GM19452 (cell line): ENCODE results near the gene GUCA1A.
"Not testable (repeated sequence)": the region's sequence is repeated elsewhere in the genome, so short reads cannot be mapped to it uniquely, and the experiment has no call there.

Experiments
- ATAC-seq: cut with Tn5 transposase; IDR thresholded peaks from one replicate; pipeline ENCODE4 v1.9.1; 2021; ENCODE audit not compliant: unreplicated experiment

Gene GUCA1A

GRCh38 chr6:42202131-42202915, 29.2 kb downstream of the GUCA1A start:
- not testable (repeated sequence) for ATAC-seq

DNA sequence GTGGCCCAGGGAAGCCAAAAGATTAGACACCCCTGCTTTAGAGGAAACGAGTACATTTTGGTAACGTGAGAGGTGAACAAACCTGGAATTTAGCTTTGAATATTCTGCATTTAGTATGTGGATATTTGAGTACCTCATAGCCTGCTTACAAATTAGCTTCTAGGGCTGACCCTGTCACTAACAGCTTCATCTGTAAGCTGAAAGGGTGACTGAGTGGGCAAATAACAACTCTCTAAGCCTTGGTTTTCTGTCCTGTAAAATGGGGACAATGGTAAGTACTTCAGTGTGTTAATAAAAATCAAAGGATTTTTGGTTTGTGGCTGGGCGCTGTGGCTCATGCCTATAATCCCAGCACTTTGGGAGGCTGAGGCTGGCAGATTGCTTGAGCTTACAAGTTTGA, 30.0 kb downstream of the GUCA1A start:
- ATAC-seq, result no peak

DNA sequence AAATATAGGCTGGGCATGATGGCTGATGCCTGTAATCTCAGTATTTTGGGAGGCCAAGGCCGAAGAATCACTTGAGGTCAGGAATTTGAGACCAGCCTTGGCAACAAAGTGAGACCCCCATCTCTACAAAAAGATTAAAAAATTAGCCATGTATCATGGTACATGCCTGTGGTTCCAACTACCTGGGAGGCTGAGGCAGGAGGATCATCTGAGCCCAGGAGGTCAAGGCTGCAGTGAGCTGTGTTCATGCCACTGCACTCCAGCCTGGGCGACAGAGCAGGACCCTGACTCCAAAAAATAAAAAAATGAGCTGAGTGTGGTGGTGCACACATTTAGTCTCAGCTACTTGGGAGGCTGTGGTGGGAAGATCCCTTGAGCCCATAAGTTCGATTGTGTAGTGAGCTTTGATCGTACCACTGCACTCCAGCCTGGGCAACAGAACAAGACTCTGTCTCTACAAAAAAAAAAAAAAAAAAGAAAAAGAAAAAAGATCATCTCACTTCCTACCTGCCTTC, 31.7 kb downstream of the GUCA1A start:
- no peak for ATAC-seq

GRCh38 chr6:42207559-42207958, 34.4 kb downstream of the GUCA1A start:
- ATAC-seq, result not testable (repeated sequence)

DNA sequence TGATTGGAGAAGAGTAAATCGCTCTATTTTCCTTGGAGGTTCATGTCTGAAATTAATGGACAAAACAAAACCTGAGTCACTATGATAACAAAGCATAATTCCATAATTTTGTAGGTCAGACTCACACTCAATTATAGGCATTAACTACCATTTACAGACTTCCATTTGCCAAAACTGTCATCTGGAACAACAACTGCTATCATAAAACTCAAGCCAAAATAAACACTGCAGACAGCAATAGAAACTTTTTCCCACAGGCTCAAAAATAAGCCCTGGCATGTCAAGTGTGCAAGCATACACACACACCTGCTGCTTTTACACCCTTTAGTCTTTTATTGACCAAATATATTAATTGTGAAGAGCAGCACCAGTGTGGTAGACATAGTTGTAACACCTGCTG, 37.4 kb downstream of the GUCA1A start:
- ATAC-seq, result no peak

GRCh38 chr6:42211726-42212125, 38.6 kb downstream of the GUCA1A start:
- ATAC-seq, result peak; percentile 58

GRCh38 chr6:42212442-42212841, 39.3 kb downstream of the GUCA1A start:
- ATAC-seq, result no peak

DNA sequence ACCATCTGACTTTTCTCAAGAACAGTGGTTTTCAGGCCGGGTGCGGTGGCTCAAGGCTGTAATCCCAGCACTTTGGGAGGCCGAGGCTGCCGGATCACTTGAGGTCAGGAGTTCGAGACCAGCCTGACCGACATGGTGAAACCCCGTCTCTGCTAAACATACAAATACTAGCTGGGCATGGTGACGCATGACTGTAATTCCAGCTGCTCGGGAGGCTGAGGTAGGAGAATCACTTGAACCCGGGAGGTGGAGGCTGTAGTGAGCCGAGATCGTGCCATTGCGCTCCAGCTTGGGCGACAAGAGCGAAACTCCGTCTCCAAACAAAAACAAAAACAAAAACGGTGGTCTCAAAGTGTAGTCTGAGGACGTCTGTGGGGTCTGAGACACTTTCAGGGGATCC, 43.3 kb downstream of the GUCA1A start:
- not testable (repeated sequence) for ATAC-seq

DNA sequence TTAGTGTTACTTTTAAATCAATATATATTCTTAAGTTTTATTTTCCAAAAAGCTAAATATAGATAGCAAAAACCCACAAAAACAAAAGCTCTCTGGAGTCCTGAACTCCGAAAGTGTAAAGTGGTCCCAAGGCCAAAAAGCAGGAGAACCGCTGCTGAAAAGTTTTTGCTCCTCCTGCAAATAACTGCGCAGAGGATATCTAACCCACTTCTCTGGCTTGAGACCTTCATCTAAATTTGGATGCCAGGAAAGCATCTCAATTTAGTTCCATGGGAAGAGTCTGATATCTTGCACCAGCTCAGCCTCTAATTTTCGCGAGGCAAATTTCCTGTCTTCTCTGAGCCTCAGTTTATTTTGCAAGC, 44.0 kb downstream of the GUCA1A start:
- ATAC-seq, result no peak

DNA sequence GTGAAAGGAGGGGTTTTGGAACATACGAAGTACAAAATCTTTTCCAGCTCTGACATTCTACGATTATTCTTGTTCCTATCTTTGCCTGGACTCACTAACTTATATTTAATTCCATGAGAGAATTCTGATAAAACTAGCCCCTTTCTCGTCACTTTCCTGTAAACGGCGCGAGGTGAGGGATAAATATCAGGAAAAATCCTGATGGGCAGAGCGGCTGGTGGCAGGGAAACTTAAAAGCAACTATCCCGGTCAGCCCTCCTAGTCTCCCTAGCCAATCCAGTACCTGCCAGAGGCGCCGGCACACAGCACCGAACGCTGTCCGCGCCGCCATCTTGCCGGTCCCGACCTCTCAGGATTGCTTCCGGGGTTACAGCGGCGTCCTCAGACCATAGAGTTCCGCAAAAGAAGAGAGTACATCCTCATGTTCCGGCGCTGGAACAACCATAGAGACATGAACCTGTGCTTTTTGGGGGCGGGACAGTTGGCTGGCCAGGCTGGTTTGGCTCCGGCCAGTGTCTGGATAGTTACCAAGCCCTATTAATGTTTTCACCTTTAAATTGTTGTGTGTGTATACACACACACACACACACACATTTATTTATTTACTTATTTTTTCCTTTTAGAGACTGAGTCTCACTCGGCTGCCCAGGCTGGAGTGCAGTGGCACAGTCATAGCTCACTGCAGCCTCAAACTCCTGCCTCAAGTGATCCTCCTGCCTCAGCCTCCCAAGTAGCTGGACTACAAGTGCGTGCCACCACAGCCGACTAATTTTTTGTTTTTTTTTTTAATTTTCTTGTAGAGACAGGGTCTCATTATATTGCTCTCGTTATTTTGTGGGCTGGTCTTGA, 44.6 kb downstream of the GUCA1A start, which contains the start of gene MRPS10:
Gene MRPS10, minus strand, starts transcription at position 343 of the 849 bp plus-strand sequence. Its CDS starts 12 bp downstream, at position 331.
- ATAC-seq, result peak; percentile 92

DNA sequence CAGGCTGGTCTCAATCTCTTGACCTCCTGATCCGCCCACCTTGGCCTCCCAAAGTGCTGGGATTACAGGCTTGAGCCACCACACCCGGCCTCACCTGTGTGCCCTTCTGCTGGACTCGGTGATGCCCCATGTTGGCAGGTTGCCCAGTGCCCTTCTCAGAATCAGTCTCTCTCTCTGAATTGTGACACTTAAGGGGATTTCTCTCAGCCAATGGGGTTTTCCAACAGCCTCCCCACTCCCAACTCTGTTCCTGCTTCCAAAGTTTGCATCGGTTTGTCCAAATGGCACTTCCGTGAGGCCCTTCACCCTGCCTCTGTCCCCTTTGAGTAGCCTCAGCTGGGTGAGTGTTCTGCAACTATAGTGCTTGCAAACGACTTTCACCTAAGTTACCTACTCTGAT, 47.6 kb downstream of the GUCA1A start:
- no peak for ATAC-seq

DNA sequence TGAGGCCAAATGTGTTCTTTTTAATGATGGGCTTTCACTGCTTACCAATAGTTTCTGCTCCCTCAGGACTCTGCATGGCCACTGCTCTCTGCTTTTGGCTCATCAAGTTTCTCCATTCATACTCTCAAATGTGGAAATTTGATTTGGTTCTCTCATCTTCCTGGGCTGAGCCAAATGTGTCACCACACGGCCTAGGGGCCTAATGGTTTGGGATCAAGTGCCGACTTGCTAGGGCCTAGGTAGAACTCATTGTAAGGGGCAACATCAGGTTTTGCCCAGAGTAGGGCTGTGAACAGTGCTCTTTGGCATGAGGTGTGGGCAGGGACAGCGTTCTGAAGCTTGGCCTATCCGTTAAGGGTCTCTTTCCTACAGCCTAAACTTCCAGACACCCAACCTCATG, 48.4 kb downstream of the GUCA1A start:
- ATAC-seq, result no peak

DNA sequence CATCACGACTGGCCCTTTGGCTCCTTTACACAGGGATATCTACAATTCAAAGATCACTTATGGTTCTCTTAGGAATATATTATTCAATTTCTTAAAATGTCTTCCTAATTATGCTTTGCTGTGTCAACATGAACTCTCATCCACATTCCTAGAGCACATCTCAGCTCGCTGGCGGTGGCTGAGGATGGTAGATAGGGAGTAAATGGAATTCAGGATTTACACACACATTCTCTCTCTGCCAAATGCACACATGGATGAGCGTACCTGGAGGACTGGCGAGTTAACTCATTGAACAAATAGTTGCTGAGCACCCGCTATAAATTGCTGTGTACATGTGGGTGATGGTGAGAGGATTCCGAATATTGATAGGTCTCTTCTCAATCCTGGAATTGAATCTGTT, 49.3 kb downstream of the GUCA1A start:
- no peak for ATAC-seq

- peak; percentile 88 for ATAC-seq
These were observed 51.3 kb downstream of the GUCA1A start for GRCh38 chr6:42224222-42225028.

DNA sequence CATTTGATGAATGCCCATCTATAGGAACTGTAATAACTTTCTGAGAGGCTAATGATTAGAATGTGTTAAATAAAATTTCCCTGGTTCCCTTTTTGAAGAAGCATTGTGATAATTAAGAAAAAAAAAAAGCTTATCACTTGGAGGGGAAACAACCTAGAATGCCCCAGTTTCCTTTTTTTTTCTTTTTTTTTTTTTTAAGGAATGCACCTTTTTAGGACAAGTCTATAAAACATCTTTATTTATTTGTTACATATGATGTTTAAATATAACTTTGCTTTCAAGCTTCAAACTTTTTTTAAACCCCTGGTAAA, 51.8 kb downstream of the GUCA1A start:
- no peak for ATAC-seq

GRCh38 chr6:42225419-42225818, 52.3 kb downstream of the GUCA1A start:
- no peak for ATAC-seq

DNA sequence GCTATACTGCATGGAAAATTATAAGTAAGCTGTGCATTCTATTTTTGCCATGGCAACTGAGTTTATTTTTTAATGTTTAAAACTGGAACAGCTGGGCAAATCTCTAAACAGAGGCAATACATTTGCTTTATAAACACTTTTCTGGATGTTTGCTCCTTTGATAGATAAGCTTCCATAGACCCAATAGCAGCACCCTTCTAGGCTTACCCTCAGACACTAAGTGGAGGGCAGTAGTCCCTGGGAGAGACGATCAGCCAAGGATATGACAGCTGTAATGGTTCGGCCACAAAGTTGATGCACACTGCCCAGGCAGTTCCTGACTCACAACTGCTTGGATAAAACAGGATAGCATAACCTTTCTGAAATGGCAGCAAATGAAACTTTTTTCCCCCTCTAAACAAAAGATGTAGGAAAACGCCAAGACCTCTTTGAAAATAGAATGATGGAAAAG, 53.0 kb downstream of the GUCA1A start:
- ATAC-seq, result no peak

DNA sequence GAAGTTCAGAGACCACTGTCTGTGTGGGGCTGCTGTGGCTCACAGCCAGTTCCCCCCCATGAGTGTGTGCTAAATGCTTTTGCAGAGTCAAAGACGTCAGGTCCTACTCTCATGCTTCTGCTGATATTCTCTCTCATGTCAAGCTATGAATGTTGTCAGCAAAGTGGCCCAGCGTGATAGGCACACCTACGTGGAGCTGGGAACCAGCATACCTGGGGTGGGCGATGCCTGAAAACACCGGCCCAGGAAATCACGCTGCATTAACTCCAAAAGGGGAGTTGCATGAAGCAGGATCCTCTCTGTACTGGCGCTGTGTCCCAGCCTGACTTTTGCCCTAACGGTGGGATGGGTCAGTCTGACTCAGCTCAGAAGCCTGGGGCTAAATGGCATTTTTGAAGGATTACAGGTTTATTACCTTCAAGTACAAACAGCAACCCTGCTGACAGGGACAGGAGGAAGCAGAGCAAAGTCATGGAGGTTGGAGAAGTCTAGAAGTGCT, 53.5 kb downstream of the GUCA1A start:
- ATAC-seq, result no peak

- no peak for ATAC-seq
These were observed 54.1 kb downstream of the GUCA1A start for GRCh38 chr6:42227173-42227850.

DNA sequence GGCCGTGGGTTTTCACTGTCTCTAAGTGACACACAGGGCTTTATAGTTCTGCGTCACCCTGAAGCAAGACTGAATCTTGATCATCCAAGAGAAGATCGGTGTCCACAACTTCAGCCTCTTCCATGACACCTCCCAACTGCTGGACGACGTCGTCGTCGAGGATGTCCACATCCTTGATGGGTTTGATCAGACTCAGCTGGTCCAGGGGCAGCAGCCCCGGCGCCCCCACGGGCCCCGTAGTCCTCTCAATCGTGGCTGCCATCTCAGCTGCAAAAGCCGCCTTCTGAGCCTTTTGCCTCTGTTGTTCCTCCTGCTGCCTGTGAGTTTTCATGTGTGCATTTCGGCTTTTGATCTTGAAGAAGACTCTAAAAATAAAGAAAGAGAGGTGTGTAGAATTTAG, 55.1 kb downstream of the GUCA1A start:
- no peak for ATAC-seq
